ENCODE data around the gene RBM47.
"Not testable (repeated sequence)": the region's sequence is repeated elsewhere in the genome, so short reads cannot be mapped to it uniquely, and the experiment has no call there.

The RBM47 gene

GRCh38 chr4:40405193-40405592 lies 224.5 kb downstream of the RBM47 start:
- no peak for DNase-seq

GRCh38 chr4:40403081-40403480 lies 226.6 kb downstream of the RBM47 start:
- DNase-seq = no peak

- DNase-seq = no peak
Measured at GRCh38 chr4:40402556-40402955, 227.1 kb downstream of the RBM47 start.

GRCh38 chr4:40401631-40402030 lies 228.0 kb downstream of the RBM47 start:
- DNase-seq = no peak

- DNase-seq = no peak
Measured at GRCh38 chr4:40401096-40401495, 228.6 kb downstream of the RBM47 start.

GRCh38 chr4:40399578-40399977 lies 230.1 kb downstream of the RBM47 start:
- no peak for DNase-seq

GRCh38 chr4:40395908-40396793 lies 233.5 kb downstream of the RBM47 start:
- no peak for DNase-seq

- no peak for DNase-seq
Measured at GRCh38 chr4:40395166-40395900, 234.3 kb downstream of the RBM47 start.

GRCh38 chr4:40394236-40394635 lies 235.4 kb downstream of the RBM47 start:
- peak; percentile 15 to 59 (median 45) for DNase-seq

- DNase-seq = not testable (repeated sequence)
Measured at GRCh38 chr4:40392241-40392640, 237.4 kb downstream of the RBM47 start.

GRCh38 chr4:40389986-40390385 lies 239.7 kb downstream of the RBM47 start:
- no peak for DNase-seq

- DNase-seq = no peak
Measured at GRCh38 chr4:40388239-40388638, 241.4 kb downstream of the RBM47 start.

GRCh38 chr4:40380647-40381046 lies 249.0 kb downstream of the RBM47 start:
- DNase-seq = no peak

- no peak for DNase-seq
Measured at GRCh38 chr4:40379248-40379647, 250.4 kb downstream of the RBM47 start.

GRCh38 chr4:40378619-40379018 lies 251.0 kb downstream of the RBM47 start:
- no peak for DNase-seq

- DNase-seq = no peak
Measured at GRCh38 chr4:40377512-40378365, 251.9 kb downstream of the RBM47 start.

GRCh38 chr4:40375620-40376019 lies 254.0 kb downstream of the RBM47 start:
- no peak for DNase-seq

GRCh38 chr4:40375095-40375494 lies 254.6 kb downstream of the RBM47 start:
- no peak for DNase-seq

GRCh38 chr4:40373636-40374035 lies 256.0 kb downstream of the RBM47 start:
- DNase-seq = peak in 2 of 4 experiments; percentile 44 to 56
